A549 (cell line): ENCODE data around the gene COMMD10. TPM values are rescaled to one million over a fixed set of nuclear protein-coding genes. Genes with fewer than 3 reads are reported as not detected.

Experiments used
- ATAC-seq, 2 experiments: fragments of 200-7000 bp in 1 of 2; fragments of >200 bp in 1 of 2; cut with Nextera tagmentation in 1 of 2; cut with Tn5 transposase in 1 of 2; 3 replicates each; pipeline versions ENCODE4 v1.8.0 to v1.9.1; 2018 to 2020; ENCODE audit warnings: mild to moderate bottlenecking in 1 of 2, moderate library complexity in 1 of 2
- CTCF ChIA-PET: fragments of 300-600 bp; sonication (Branson Sonifier 250); formaldehyde crosslinking; extraction: SDS; loops from one replicate; lab custom pipeline; 2021; ENCODE audit warnings: antibody characterized with exemption, inconsistent platforms; lab: Yijun Ruan, JAX
- POLR2A ChIA-PET: fragments of 350-600 bp; formaldehyde crosslinking; extraction: SDS; loops from one replicate; lab custom pipeline; 2021; ENCODE audit warnings: antibody characterized with exemption, inconsistent platforms; lab: Yijun Ruan, JAX
- DNase-seq, 2 experiments: peaks; one replicate each; pipeline versions ENCODE4 v3.0.0 to v3.0.0-alpha.2; 2011 to 2016; ENCODE audit warnings: low read depth in 1 of 2, low spot score in 1 of 2
- FAIRE-seq: peaks from 2 replicates; lab custom pipeline; 2011; peaks lifted over from hg19 to GRCh38; lab: Jason Lieb, UNC
- H3K27ac ChIP-seq, 2 experiments: fragments of >200 bp; sonication (Bioruptor Twin); formaldehyde crosslinking; 3 replicates each; pipeline ENCODE4 v1.5.1; 2016 to 2017
- H3K4me1 ChIP-seq: fragments of >200 bp; sonication (Bioruptor Twin); formaldehyde crosslinking; 3 replicates; pipeline ENCODE4 v1.6.1; 2016
- H3K4me2 ChIP-seq: fragments of >200 bp; sonication (Bioruptor Twin); formaldehyde crosslinking; 3 replicates; pipeline ENCODE4 v1.6.1; 2016
- H3K4me3 ChIP-seq: fragments of >200 bp; sonication (Bioruptor Twin); formaldehyde crosslinking; 3 replicates; pipeline ENCODE4 v1.5.1; 2016
- H3K9me3 ChIP-seq: fragments of >200 bp; sonication (Bioruptor Twin); formaldehyde crosslinking; 3 replicates; pipeline ENCODE4 v1.6.1; 2016
- CBX8 ChIP-seq: fragments of 200-600 bp; sonication (generic); IDR thresholded peaks from 2 replicates; pipeline ENCODE4 v1.6.1; 2016
- CHD2 ChIP-seq: fragments of 150-350 bp; IDR thresholded peaks from 2 replicates; pipeline ENCODE4 v1.6.1; 2014; ENCODE audit warnings: low read length; ENCODE audit not compliant: partially characterized antibody
- EHF ChIP-seq: fragments of 250-450 bp; sonication (Bioruptor Pico); IDR thresholded peaks from 2 replicates; pipeline ENCODE4 v1.5.0; 2020; ENCODE audit warnings: mild to moderate bottlenecking
- EHMT2 ChIP-seq: fragments of 200-600 bp; sonication (generic); IDR thresholded peaks from 2 replicates; pipeline ENCODE4 v1.6.1; 2016; ENCODE audit warnings: antibody characterized with exemption, low read depth, mild to moderate bottlenecking, moderate library complexity
- EP300 ChIP-seq, 2 experiments: fragments of >200 bp; sonication (Bioruptor Twin); formaldehyde crosslinking; IDR thresholded peaks; 2 replicates in 1 of 2; 3 replicates in 1 of 2; pipeline ENCODE4 v1.6.1; 2016 to 2017
- FOXS1 ChIP-seq: fragments of 250-450 bp; sonication (Bioruptor Pico); IDR thresholded peaks from 2 replicates; pipeline ENCODE4 v1.5.0; 2020; ENCODE audit warnings: mild to moderate bottlenecking, moderate library complexity
- HDAC2 ChIP-seq: fragments of 200-600 bp; sonication (generic); IDR thresholded peaks from 2 replicates; pipeline ENCODE4 v1.6.1; 2016
- HOXA7 ChIP-seq: fragments of 250-450 bp; sonication (Bioruptor Pico); IDR thresholded peaks from 2 replicates; pipeline ENCODE4 v1.5.0; 2020; ENCODE audit warnings: mild to moderate bottlenecking, moderate library complexity
- HOXB13 ChIP-seq: fragments of 250-450 bp; sonication (Bioruptor Pico); IDR thresholded peaks from 2 replicates; pipeline ENCODE4 v1.5.0; 2020; ENCODE audit warnings: low read depth, mild to moderate bottlenecking, moderate library complexity
- KDM1A ChIP-seq: fragments of 200-600 bp; sonication (generic); IDR thresholded peaks from 2 replicates; pipeline ENCODE4 v1.6.1; 2016; ENCODE audit warnings: low read depth, mild to moderate bottlenecking
- MAFK ChIP-seq: fragments of 450-650 bp; IDR thresholded peaks from 2 replicates; pipeline ENCODE4 v1.6.1; 2014; ENCODE audit not compliant: partially characterized antibody
- MAZ ChIP-seq: fragments of 150-350 bp; IDR thresholded peaks from 2 replicates; pipeline ENCODE4 v1.6.1; 2014; ENCODE audit warnings: antibody characterized with exemption, low read depth, low read length, borderline replicate concordance
- MYC ChIP-seq: IDR thresholded peaks from 2 replicates; pipeline ENCODE4 v1.6.1; 2012; ENCODE audit warnings: mild to moderate bottlenecking, inconsistent platforms, low read length, improper control_type of control experiment, borderline replicate concordance
- NFE2L2 ChIP-seq: fragments of 150-350 bp; conservative IDR thresholded peaks from 2 replicates; pipeline ENCODE4 v1.6.1; 2014; ENCODE audit warnings: low read length
- NPAS2 ChIP-seq: fragments of 250-450 bp; sonication (Bioruptor Pico); IDR thresholded peaks from 2 replicates; pipeline ENCODE4 v1.8.0; 2022; ENCODE audit warnings: mild to moderate bottlenecking, moderate library complexity, borderline replicate concordance
- NR3C1 ChIP-seq: fragments of >200 bp; sonication (Bioruptor Twin); formaldehyde crosslinking; IDR thresholded peaks from 3 replicates; pipeline ENCODE4 v1.6.1; 2017
- POLR2A ChIP-seq: IDR thresholded peaks from 2 replicates; pipeline ENCODE4 v1.6.1; 2012; ENCODE audit warnings: mild to moderate bottlenecking, low read length
- RAD21 ChIP-seq, 2 experiments: fragments of >200 bp in 1 of 2; sonication (Bioruptor Twin) in 1 of 2; formaldehyde crosslinking in 1 of 2; IDR thresholded peaks in 1 of 2; conservative IDR thresholded peaks in 1 of 2; 2 replicates in 1 of 2; 3 replicates in 1 of 2; pipeline ENCODE4 v1.6.1; 2012 to 2018; ENCODE audit warnings: inconsistent platforms in 1 of 2
- RNF2 ChIP-seq: fragments of 200-600 bp; sonication (generic); IDR thresholded peaks from 2 replicates; pipeline ENCODE4 v1.6.1; 2016; ENCODE audit warnings: low read depth, mild to moderate bottlenecking, antibody characterized with exemption, moderate library complexity, borderline replicate concordance
- SMC3 ChIP-seq: fragments of >200 bp; sonication (Bioruptor Twin); formaldehyde crosslinking; IDR thresholded peaks from 3 replicates; pipeline ENCODE4 v1.6.1; 2018; ENCODE audit warnings: inconsistent platforms
- TFCP2L1 ChIP-seq: fragments of 250-450 bp; sonication (Bioruptor Pico); IDR thresholded peaks from 2 replicates; pipeline ENCODE4 v1.5.0; 2021; ENCODE audit warnings: mild to moderate bottlenecking
- ZC3H11A ChIP-seq: fragments of 450-650 bp; IDR thresholded peaks from 2 replicates; pipeline ENCODE4 v1.6.1; 2014; ENCODE audit warnings: antibody characterized with exemption, mild to moderate bottlenecking
- ZNF302 ChIP-seq: fragments of 250-450 bp; sonication (Bioruptor Pico); IDR thresholded peaks from 2 replicates; pipeline ENCODE4 v1.9.0; 2021; ENCODE audit warnings: inconsistent platforms, mild to moderate bottlenecking, moderate library complexity
- WGBS: methylation state at CpG from one replicate; pipeline ENCODE4 v1.1.6; 2017; ENCODE audit errors: missing lambda C conversion rate; 5-methylcytosine and 5-hydroxymethylcytosine counted together
- polyA plus RNA-seq, 4 experiments: library from polyadenylated mRNA; depleted of rRNA in 3 of 4; stranded (reverse); fragments of >200 nt; fragmentation: RNase III in 1 of 4; extraction: RNeasy Plus Mini Kit Qiagen cat#74134 plus additional on column Dnase treatment in 1 of 4; gene quantifications; 2 replicates in 3 of 4; 3 replicates in 1 of 4; pipeline ENCODE4 v1.2.3, GENCODE V29; 2011 to 2017
- TF ChIP-seq, protein P1 (sequence below): fragments of 200-600 bp; sonication (generic); IDR thresholded peaks from 2 replicates; pipeline ENCODE4 v1.6.1; 2016; ENCODE audit warnings: antibody characterized with exemption, mild to moderate bottlenecking, moderate library complexity
- TF ChIP-seq, protein P2 (sequence below): fragments of >200 bp; sonication (Bioruptor Twin); formaldehyde crosslinking; IDR thresholded peaks from 2 replicates; pipeline ENCODE4 v1.6.1; 2016
- TF ChIP-seq, protein P3 (sequence below): fragments of >200 bp; sonication (Bioruptor Twin); formaldehyde crosslinking; IDR thresholded peaks from 3 replicates; pipeline ENCODE4 v1.5.1; 2016

The COMMD10 gene
- polyA plus RNA-seq, 2 of the 4 experiments (the other 2 are of a cell fraction), result 40.2 to 63.9 TPM

DNA sequence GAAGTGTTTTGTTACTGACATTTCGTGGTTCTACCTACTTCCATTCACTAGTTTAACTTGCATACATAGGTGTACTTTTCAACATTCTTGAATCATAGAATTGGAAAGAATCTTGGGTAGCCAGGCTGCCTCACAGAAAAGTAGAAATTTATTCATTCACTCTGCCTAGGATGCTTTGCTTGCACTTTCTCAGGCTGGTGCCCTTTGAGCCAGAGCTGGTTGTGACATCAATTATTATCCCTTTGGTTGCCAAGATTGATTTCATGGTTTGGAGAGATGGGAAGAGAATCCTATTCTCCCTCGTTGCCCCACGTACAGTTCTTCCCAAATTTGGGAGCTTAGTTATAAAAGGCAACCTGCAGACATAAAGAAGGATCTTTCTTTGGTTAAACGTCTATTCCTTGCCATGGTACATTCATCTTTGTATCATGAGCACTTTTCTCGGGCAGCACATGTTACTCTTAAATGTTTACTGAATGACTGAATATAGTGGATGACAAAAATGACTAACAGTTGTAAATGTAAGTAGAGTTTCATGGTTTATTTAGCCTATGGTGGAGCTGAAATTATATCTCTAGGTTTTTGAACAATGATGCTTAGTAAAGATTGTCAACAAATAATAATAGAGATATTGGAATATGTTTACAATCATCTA is 195.5 kb downstream of the COMMD10 start:
- H3K4me2 ChIP-seq, result no peak overlapping the region
- ChIA-PET CTCF (no interaction called here), POLR2A (no interaction called here)
- no peak for DNase-seq
- WGBS, result 68% methylated on average over 5 of the region's 5 CpGs
- TF ChIP-seq HOXB13 (CRISPR knock-in tag) (no peak), NR3C1 (no peak), CBX8 (no peak), EP300 (IDR thresholded peaks at IDR 0.05) (no peak), POLR2A (no peak), TFCP2L1 (no peak)
- peaks cover 12% of the 10 kb centered on the region; the same call in 2 of the 3 replicates for H3K9me3 ChIP-seq
- ATAC-seq, result no peak
- no peak overlapping the region for H3K27ac ChIP-seq
- FAIRE-seq, result no peak
- no peaks in the 10 kb centered on the region for H3K4me1 ChIP-seq
- no peak overlapping the region for H3K4me3 ChIP-seq

DNA sequence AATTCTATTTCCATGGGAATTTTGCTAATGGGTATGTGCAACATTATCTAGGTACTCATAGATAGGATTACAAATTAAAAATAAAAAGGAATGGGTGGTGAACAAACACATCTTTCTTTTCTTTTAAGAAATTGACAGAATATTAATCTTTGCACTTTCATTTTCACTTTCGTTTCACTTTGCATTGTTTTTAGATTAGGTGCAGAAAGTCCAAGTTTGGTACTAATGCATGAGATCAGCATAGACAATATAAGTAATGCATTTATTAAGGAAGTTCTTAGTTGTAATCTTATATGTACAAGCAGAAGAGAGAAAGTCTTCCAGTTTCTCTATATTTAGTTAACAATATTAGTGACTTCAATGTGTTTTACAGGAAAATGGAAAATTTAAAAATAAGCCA is 196.5 kb downstream of the COMMD10 start:
- POLR2A ChIA-PET, result no interaction called here
- Histone ChIP-seq H3K27ac (no peak overlapping the region), H3K9me3 (peaks cover 10% of the 10 kb centered on the region; the same call in 2 of the 3 replicates), H3K4me2 (no peak overlapping the region), H3K4me1 (no peaks in the 10 kb centered on the region), H3K4me3 (no peak overlapping the region)
- no peak for FAIRE-seq
- no peak for DNase-seq
- ATAC-seq, result no peak
- WGBS, result 67% methylated on average over 1 of the region's 1 CpG
- TF ChIP-seq MAZ (no peak), FOXS1 (no peak), ZNF302 (CRISPR knock-in tag) (no peak), HOXB13 (CRISPR knock-in tag) (no peak), RAD21 (conservative IDR thresholded peaks at IDR 0.05 in 1 of 2, IDR thresholded peaks at IDR 0.05 in 1 of 2) (no peak), HOXA7 (no peak), EP300 (IDR thresholded peaks at IDR 0.05) (no peak), EHMT2 (no peak), EHF (no peak), MAFK (no peak)
- TF ChIP-seq, protein P1, sequence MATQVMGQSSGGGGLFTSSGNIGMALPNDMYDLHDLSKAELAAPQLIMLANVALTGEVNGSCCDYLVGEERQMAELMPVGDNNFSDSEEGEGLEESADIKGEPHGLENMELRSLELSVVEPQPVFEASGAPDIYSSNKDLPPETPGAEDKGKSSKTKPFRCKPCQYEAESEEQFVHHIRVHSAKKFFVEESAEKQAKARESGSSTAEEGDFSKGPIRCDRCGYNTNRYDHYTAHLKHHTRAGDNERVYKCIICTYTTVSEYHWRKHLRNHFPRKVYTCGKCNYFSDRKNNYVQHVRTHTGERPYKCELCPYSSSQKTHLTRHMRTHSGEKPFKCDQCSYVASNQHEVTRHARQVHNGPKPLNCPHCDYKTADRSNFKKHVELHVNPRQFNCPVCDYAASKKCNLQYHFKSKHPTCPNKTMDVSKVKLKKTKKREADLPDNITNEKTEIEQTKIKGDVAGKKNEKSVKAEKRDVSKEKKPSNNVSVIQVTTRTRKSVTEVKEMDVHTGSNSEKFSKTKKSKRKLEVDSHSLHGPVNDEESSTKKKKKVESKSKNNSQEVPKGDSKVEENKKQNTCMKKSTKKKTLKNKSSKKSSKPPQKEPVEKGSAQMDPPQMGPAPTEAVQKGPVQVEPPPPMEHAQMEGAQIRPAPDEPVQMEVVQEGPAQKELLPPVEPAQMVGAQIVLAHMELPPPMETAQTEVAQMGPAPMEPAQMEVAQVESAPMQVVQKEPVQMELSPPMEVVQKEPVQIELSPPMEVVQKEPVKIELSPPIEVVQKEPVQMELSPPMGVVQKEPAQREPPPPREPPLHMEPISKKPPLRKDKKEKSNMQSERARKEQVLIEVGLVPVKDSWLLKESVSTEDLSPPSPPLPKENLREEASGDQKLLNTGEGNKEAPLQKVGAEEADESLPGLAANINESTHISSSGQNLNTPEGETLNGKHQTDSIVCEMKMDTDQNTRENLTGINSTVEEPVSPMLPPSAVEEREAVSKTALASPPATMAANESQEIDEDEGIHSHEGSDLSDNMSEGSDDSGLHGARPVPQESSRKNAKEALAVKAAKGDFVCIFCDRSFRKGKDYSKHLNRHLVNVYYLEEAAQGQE, result no peak
- TF ChIP-seq, protein P2, sequence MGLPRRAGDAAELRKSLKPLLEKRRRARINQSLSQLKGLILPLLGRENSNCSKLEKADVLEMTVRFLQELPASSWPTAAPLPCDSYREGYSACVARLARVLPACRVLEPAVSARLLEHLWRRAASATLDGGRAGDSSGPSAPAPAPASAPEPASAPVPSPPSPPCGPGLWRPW, result no peak
- CTCF ChIA-PET, result no interaction called here

DNA sequence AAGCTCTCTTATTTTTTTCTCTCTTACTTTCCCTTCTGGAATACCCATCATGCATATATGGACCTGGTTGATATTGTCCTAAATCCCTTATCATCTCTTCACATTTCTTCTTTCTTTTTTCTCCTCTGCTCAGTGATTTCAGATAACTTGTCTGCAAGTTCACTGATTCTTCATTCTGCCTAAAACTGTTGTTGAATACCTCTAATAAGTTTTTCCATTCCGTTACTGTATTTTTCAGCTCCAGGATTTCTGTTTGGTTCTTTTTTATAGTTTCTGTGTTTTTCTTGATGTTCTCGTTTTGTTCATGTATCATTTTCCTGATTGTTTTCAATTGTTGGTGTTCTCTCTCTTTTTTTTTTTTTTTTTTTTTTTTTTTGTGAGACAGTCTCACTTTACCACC is 203.7 kb downstream of the COMMD10 start:
- H3K4me2 ChIP-seq, result no peak overlapping the region
- no peaks in the 10 kb centered on the region for H3K4me1 ChIP-seq
- FAIRE-seq (no peak), DNase-seq (no peak), ATAC-seq (no peak)
- H3K9me3 ChIP-seq, result no peaks in the 10 kb centered on the region; the same call in 2 of the 3 replicates
- ChIA-PET POLR2A (no interaction called here), CTCF (no interaction called here)
- no peak overlapping the region for H3K4me3 ChIP-seq
- H3K27ac ChIP-seq, result no peak overlapping the region
- WGBS, result 76% methylated on average over 2 of the region's 2 CpGs
- TF ChIP-seq MYC, result no peak
- TF ChIP-seq, protein P3, sequence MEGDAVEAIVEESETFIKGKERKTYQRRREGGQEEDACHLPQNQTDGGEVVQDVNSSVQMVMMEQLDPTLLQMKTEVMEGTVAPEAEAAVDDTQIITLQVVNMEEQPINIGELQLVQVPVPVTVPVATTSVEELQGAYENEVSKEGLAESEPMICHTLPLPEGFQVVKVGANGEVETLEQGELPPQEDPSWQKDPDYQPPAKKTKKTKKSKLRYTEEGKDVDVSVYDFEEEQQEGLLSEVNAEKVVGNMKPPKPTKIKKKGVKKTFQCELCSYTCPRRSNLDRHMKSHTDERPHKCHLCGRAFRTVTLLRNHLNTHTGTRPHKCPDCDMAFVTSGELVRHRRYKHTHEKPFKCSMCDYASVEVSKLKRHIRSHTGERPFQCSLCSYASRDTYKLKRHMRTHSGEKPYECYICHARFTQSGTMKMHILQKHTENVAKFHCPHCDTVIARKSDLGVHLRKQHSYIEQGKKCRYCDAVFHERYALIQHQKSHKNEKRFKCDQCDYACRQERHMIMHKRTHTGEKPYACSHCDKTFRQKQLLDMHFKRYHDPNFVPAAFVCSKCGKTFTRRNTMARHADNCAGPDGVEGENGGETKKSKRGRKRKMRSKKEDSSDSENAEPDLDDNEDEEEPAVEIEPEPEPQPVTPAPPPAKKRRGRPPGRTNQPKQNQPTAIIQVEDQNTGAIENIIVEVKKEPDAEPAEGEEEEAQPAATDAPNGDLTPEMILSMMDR, result no peak
- TF ChIP-seq RAD21 (conservative IDR thresholded peaks at IDR 0.05 in 1 of 2, IDR thresholded peaks at IDR 0.05 in 1 of 2), result no peak
- TF ChIP-seq NPAS2 (CRISPR knock-in tag), result no peak
- no peak for TF ChIP-seq ZC3H11A
- TF ChIP-seq SMC3, result no peak
- no peak for TF ChIP-seq POLR2A
- TF ChIP-seq MAZ, result no peak
- TF ChIP-seq, protein P1, result no peak
- no peak for TF ChIP-seq CHD2
- TF ChIP-seq HDAC2, result no peak
- no peak for TF ChIP-seq RNF2
- no peak for TF ChIP-seq KDM1A
- no peak for TF ChIP-seq NFE2L2
- no peak for TF ChIP-seq MAFK
